HCT116 (cell line): Measurements from ENCODE around the gene CFAP410. TPM values are rescaled to one million over a fixed set of nuclear protein-coding genes. Genes with fewer than 3 reads are reported as not detected.

Experiments used
- ATAC-seq: fragments of 200-7000 bp; cut with Tn5 transposase; 2 replicates; pipeline ENCODE4 v1.9.1; 2020; ENCODE audit warnings: mild to moderate bottlenecking, moderate library complexity
- BruUV-seq: library from RNA; stranded (reverse); fragments of 400-500 nt; replicated peaks from 2 replicates; lab custom pipeline; 2021; lab: Mats Ljungman, UMichigan
- CTCF ChIA-PET: fragments of 300-600 bp; sonication (Branson Sonifier 250); formaldehyde crosslinking; loops from one replicate; lab custom pipeline; 2021; ENCODE audit warnings: antibody characterized with exemption; lab: Charles Lee
- POLR2A ChIA-PET: fragments of 300-600, 350-600 bp; sonication (Branson Sonifier 250); formaldehyde crosslinking; loops from one replicate; lab custom pipeline; 2021; ENCODE audit warnings: antibody characterized with exemption; lab: Charles Lee
- RAD21 ChIA-PET, 2 experiments: fragments of 300-600 bp; sonication (Branson Sonifier 250); formaldehyde crosslinking; loops; one replicate each; lab custom pipeline; 2023; ENCODE audit warnings: low total read pairs in 2 of 2; ENCODE audit not compliant: uncharacterized antibody in 2 of 2, unreplicated experiment in 2 of 2, low non-redundant PET in 1 of 2; lab: Charles Lee
- DNase-seq: peaks from one replicate; pipeline ENCODE4 v3.0.0-alpha.2; 2010; ENCODE audit warnings: low read depth, low spot score
- H2AFZ ChIP-seq: fragments of 200-600 bp; shearing (Covaris generic), sonication (generic); 2 replicates; pipeline ENCODE4 v1.6.1; 2017; ENCODE audit warnings: low read depth, mixed run types, mixed read lengths, antibody characterized with exemption, low read length; ENCODE audit not compliant: poor library complexity, severe bottlenecking
- H3K27ac ChIP-seq: 2 replicates; pipeline ENCODE4 v1.5.1; 2012; ENCODE audit warnings: low read depth, low read length
- H3K27me3 ChIP-seq: fragments of 200-600 bp; sonication (generic); 2 replicates; pipeline ENCODE4 v1.6.1; 2016; ENCODE audit warnings: mixed run types, low read length, mixed read lengths; ENCODE audit not compliant: insufficient read depth
- H3K36me3 ChIP-seq, 2 experiments: fragments of 200-500 bp in 1 of 2; fragments of 200-600 bp in 1 of 2; sonication (Bioruptor generic) in 1 of 2; sonication (generic) in 1 of 2; 2 replicates each; pipeline versions ENCODE4 v1.5.1 to v1.6.1; 2014 to 2016; ENCODE audit warnings: low read length in 2 of 2, inconsistent platforms in 1 of 2, mixed read lengths in 1 of 2, mixed run types in 1 of 2; ENCODE audit not compliant: insufficient read depth in 2 of 2, control insufficient read depth in 1 of 2
- H3K4me1 ChIP-seq, 2 experiments: fragments of 200-600 bp in 1 of 2; sonication (generic) in 1 of 2; 2 replicates each; pipeline versions ENCODE4 v1.5.1 to v1.6.1; 2012 to 2017; ENCODE audit warnings: low read length in 2 of 2, inconsistent platforms in 1 of 2, mild to moderate bottlenecking in 1 of 2, mixed read lengths in 1 of 2, mixed run types in 1 of 2, moderate library complexity in 1 of 2; ENCODE audit not compliant: insufficient read depth in 2 of 2, control insufficient read depth in 1 of 2
- H3K4me2 ChIP-seq: fragments of 200-600 bp; sonication (generic); 2 replicates; pipeline ENCODE4 v1.6.1; 2017; ENCODE audit warnings: mixed run types, low read length, mixed read lengths
- H3K4me3 ChIP-seq, 2 experiments: fragments of 200-600 bp in 1 of 2; sonication (generic) in 1 of 2; replicated peaks in 1 of 2; 2 replicates each; pipeline ENCODE4 v1.5.1; 2011 to 2016; ENCODE audit warnings: low read length in 2 of 2, control low read depth in 1 of 2, low read depth in 1 of 2, mild to moderate bottlenecking in 1 of 2, mixed read lengths in 1 of 2, mixed run types in 1 of 2
- H3K79me2 ChIP-seq: fragments of 200-600 bp; sonication (generic); 2 replicates; pipeline ENCODE4 v1.6.1; 2017; ENCODE audit warnings: mild to moderate bottlenecking, mixed run types, low read length, moderate library complexity, mixed read lengths; ENCODE audit not compliant: insufficient read depth
- H3K9ac ChIP-seq: fragments of 200-600 bp; sonication (generic); 2 replicates; pipeline ENCODE4 v1.6.1; 2016; ENCODE audit warnings: low read length, mixed read lengths
- H3K9me2 ChIP-seq: fragments of 200-600 bp; sonication (generic), shearing (Covaris generic); 2 replicates; pipeline ENCODE4 v1.6.1; 2017; ENCODE audit warnings: mixed run types, mild to moderate bottlenecking, moderate library complexity; ENCODE audit not compliant: insufficient read depth
- H3K9me3 ChIP-seq, 2 experiments: fragments of 200-500 bp in 1 of 2; fragments of 200-600 bp in 1 of 2; sonication (Bioruptor generic) in 1 of 2; sonication (generic) in 1 of 2; 2 replicates each; pipeline ENCODE4 v1.6.1; 2014 to 2017; ENCODE audit warnings: low read length in 2 of 2, mixed read lengths in 2 of 2, inconsistent platforms in 1 of 2, low read depth in 1 of 2, mild to moderate bottlenecking in 1 of 2, mixed run types in 1 of 2, moderate library complexity in 1 of 2; ENCODE audit not compliant: control insufficient read depth in 1 of 2, insufficient read depth in 1 of 2
- H4K20me1 ChIP-seq: fragments of 200-600 bp; sonication (generic), shearing (Covaris generic); 2 replicates; pipeline ENCODE4 v1.6.1; 2017; ENCODE audit warnings: mixed run types, mild to moderate bottlenecking, moderate library complexity; ENCODE audit not compliant: insufficient read depth
- CBX3 ChIP-seq: IDR thresholded peaks from 2 replicates; pipeline ENCODE4 v1.6.1; 2012; ENCODE audit warnings: low read depth
- ELF1 ChIP-seq: IDR thresholded peaks from 2 replicates; pipeline ENCODE4 v1.6.1; 2012; ENCODE audit warnings: low read depth, borderline replicate concordance
- FOSL1 ChIP-seq: IDR thresholded peaks from 2 replicates; pipeline ENCODE4 v1.6.1; 2012; ENCODE audit warnings: low read depth
- JUND ChIP-seq: IDR thresholded peaks from 2 replicates; pipeline ENCODE4 v1.6.1; 2012
- POLR2AphosphoS5 ChIP-seq: IDR thresholded peaks from 2 replicates; pipeline ENCODE4 v1.6.1; 2011; ENCODE audit warnings: mild to moderate bottlenecking, low read depth, low read length, moderate library complexity
- RAD21 ChIP-seq: IDR thresholded peaks from 2 replicates; pipeline ENCODE4 v1.6.1; 2012; ENCODE audit warnings: low read depth, mild to moderate bottlenecking
- SP1 ChIP-seq: IDR thresholded peaks from 2 replicates; pipeline ENCODE4 v1.6.1; 2012; ENCODE audit warnings: low read depth
- SRF ChIP-seq: IDR thresholded peaks from 2 replicates; pipeline ENCODE4 v1.6.1; 2012; ENCODE audit warnings: low read depth
- YY1 ChIP-seq: IDR thresholded peaks from 2 replicates; pipeline ENCODE4 v1.6.1; 2011; ENCODE audit warnings: low read length, low read depth, moderate library complexity, mild to moderate bottlenecking; ENCODE audit not compliant: insufficient replicate concordance; ENCODE audit errors: extremely low read depth
- ZFX ChIP-seq: fragments of 450-650 bp; IDR thresholded peaks from 2 replicates; pipeline ENCODE4 v1.6.1; 2017
- ZNF274 ChIP-seq: fragments of 200-500 bp; sonication (Bioruptor generic); IDR thresholded peaks from 2 replicates; pipeline ENCODE4 v1.6.1; 2014; ENCODE audit warnings: mild to moderate bottlenecking, low read depth, low read length, inconsistent platforms
- intact Hi-C: fragments of 100-400 bp; cut with micrococcal nuclease; formaldehyde crosslinking; loops from 2 replicates; pipeline ENCODE4 v1.10.0; 2022
- total RNA-seq: library from RNA; stranded (reverse); gene quantifications from one replicate; pipeline ENCODE4 v1.2.1, GENCODE V29; 2021; ENCODE audit not compliant: unreplicated experiment
- TF ChIP-seq, protein P1 (sequence below), 3 experiments: fragments of 200-600 bp in 1 of 3; sonication (generic) in 1 of 3; IDR thresholded peaks in 2 of 3; conservative IDR thresholded peaks in 1 of 3; 2 replicates each; pipeline ENCODE4 v1.5.1; 2012 to 2017; ENCODE audit warnings: low read depth in 2 of 3, low read length in 2 of 3, antibody characterized with exemption in 1 of 3, borderline replicate concordance in 1 of 3, control low read depth in 1 of 3, mild to moderate bottlenecking in 1 of 3, mixed read lengths in 1 of 3, mixed run types in 1 of 3, moderate library complexity in 1 of 3; ENCODE audit not compliant: insufficient read depth in 1 of 3
- TF ChIP-seq, protein P2 (sequence below): IDR thresholded peaks from 2 replicates; pipeline ENCODE4 v1.6.1; 2012
- TF ChIP-seq, protein P3 (sequence below): IDR thresholded peaks from 2 replicates; pipeline ENCODE4 v1.6.1; 2012; ENCODE audit warnings: low read depth
- TF ChIP-seq, protein P4 (sequence below): IDR thresholded peaks from 2 replicates; pipeline ENCODE4 v1.6.1; 2011; ENCODE audit warnings: mild to moderate bottlenecking, low read length, moderate library complexity; ENCODE audit not compliant: insufficient replicate concordance; ENCODE audit errors: extremely low read depth

Gene CFAP410
- total RNA-seq, 1 experiment from 2014 or later: 15.3 TPM

DNA sequence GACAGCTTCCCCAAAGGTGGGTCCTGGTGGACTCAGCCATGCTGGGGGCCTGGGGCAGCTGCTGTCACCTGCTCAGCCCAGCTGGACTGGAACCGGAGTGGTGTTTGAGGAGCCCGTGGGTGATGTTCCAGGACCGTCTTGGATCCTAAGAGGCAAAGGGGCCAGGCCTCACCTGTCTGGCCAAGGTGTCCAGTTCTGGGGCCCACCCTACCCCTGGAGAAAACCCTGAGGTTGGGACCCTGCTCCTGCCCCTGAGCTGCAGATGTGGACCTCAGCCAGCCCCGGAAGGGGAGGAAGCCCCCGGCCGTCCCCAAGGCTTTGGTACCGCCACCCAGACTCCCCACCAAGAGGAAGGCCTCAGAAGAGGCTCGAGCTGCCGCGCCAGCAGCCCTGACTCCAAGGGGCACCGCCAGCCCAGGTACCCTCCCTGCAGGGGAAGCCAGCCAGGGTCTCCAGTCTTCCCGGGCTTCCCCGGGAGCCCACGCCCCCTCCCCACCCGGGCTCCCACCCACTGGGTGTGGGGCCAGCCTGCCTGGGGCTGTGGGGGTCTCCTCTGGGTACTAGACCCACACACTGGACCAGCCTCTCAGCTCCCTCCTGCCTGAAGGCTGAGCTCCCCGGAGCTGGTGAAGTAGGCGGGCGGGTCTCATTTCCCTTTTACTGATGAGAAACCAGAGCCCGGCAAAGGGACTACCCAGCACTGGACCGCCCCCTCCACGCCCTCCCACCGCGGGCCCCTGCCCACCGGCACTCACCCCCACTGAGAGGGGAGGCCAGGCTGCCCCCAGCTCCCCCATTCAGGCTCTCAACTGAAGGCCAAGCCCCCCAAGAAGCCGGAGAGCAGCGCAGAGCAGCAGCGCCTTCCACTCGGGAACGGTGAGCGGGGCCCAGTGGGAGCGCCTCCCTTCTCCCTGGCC lies 52.2 kb downstream of the CFAP410 start:
- POLR2A ChIA-PET: no interaction called here
- CTCF ChIA-PET: interaction anchor here (1.7 kb wide), 1 partner anchor 11 kb away, joined by 8 read pairs; no protein-coding TSS in a partner anchor
- BruUV-seq: no TSS peak
- no peak overlapping the region for H3K9ac ChIP-seq
- no peaks in the 10 kb centered on the region for H4K20me1 ChIP-seq
- H3K27ac ChIP-seq: no peak overlapping the region
- no peak overlapping the region for H3K4me3 ChIP-seq
- no peaks in the 10 kb centered on the region for H3K27me3 ChIP-seq
- no peak overlapping the region for H3K4me2 ChIP-seq
- intact Hi-C loops: no loop called here
- no peaks in the 10 kb centered on the region for H3K9me3 ChIP-seq
- no peak for DNase-seq
- H2AFZ ChIP-seq: no peak overlapping the region
- no peaks in the 10 kb centered on the region for H3K79me2 ChIP-seq
- TF ChIP-seq, protein P1, sequence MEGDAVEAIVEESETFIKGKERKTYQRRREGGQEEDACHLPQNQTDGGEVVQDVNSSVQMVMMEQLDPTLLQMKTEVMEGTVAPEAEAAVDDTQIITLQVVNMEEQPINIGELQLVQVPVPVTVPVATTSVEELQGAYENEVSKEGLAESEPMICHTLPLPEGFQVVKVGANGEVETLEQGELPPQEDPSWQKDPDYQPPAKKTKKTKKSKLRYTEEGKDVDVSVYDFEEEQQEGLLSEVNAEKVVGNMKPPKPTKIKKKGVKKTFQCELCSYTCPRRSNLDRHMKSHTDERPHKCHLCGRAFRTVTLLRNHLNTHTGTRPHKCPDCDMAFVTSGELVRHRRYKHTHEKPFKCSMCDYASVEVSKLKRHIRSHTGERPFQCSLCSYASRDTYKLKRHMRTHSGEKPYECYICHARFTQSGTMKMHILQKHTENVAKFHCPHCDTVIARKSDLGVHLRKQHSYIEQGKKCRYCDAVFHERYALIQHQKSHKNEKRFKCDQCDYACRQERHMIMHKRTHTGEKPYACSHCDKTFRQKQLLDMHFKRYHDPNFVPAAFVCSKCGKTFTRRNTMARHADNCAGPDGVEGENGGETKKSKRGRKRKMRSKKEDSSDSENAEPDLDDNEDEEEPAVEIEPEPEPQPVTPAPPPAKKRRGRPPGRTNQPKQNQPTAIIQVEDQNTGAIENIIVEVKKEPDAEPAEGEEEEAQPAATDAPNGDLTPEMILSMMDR (IDR thresholded peaks at IDR 0.05 in 2 of 3, conservative IDR thresholded peaks at IDR 0.05 in 1 of 3; ENCODE audit: borderline replicate concordance in 1 of 3, insufficient read depth in 1 of 3, low read depth in 2 of 3, low read length in 2 of 3): no peak
- TF ChIP-seq FOSL1 (no peak), CBX3 (no peak), SRF (no peak), ZNF274 (no peak), JUND (no peak), RAD21 (no peak), POLR2AphosphoS5 (no peak), ELF1 (no peak), ZFX (no peak), YY1 (no peak), SP1 (no peak)
- TF ChIP-seq, protein P2, sequence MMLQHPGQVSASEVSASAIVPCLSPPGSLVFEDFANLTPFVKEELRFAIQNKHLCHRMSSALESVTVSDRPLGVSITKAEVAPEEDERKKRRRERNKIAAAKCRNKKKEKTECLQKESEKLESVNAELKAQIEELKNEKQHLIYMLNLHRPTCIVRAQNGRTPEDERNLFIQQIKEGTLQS: no peak
- TF ChIP-seq, protein P3, sequence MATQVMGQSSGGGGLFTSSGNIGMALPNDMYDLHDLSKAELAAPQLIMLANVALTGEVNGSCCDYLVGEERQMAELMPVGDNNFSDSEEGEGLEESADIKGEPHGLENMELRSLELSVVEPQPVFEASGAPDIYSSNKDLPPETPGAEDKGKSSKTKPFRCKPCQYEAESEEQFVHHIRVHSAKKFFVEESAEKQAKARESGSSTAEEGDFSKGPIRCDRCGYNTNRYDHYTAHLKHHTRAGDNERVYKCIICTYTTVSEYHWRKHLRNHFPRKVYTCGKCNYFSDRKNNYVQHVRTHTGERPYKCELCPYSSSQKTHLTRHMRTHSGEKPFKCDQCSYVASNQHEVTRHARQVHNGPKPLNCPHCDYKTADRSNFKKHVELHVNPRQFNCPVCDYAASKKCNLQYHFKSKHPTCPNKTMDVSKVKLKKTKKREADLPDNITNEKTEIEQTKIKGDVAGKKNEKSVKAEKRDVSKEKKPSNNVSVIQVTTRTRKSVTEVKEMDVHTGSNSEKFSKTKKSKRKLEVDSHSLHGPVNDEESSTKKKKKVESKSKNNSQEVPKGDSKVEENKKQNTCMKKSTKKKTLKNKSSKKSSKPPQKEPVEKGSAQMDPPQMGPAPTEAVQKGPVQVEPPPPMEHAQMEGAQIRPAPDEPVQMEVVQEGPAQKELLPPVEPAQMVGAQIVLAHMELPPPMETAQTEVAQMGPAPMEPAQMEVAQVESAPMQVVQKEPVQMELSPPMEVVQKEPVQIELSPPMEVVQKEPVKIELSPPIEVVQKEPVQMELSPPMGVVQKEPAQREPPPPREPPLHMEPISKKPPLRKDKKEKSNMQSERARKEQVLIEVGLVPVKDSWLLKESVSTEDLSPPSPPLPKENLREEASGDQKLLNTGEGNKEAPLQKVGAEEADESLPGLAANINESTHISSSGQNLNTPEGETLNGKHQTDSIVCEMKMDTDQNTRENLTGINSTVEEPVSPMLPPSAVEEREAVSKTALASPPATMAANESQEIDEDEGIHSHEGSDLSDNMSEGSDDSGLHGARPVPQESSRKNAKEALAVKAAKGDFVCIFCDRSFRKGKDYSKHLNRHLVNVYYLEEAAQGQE: no peak
- TF ChIP-seq, protein P4, sequence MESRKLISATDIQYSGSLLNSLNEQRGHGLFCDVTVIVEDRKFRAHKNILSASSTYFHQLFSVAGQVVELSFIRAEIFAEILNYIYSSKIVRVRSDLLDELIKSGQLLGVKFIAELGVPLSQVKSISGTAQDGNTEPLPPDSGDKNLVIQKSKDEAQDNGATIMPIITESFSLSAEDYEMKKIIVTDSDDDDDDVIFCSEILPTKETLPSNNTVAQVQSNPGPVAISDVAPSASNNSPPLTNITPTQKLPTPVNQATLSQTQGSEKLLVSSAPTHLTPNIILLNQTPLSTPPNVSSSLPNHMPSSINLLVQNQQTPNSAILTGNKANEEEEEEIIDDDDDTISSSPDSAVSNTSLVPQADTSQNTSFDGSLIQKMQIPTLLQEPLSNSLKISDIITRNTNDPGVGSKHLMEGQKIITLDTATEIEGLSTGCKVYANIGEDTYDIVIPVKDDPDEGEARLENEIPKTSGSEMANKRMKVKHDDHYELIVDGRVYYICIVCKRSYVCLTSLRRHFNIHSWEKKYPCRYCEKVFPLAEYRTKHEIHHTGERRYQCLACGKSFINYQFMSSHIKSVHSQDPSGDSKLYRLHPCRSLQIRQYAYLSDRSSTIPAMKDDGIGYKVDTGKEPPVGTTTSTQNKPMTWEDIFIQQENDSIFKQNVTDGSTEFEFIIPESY: no peak
- no peak for ATAC-seq
- no peaks in the 10 kb centered on the region for H3K4me1 ChIP-seq
- no peaks in the 10 kb centered on the region for H3K36me3 ChIP-seq
- H3K9me2 ChIP-seq: no peaks in the 10 kb centered on the region
- RAD21 ChIA-PET: no interaction called here
